Endothelial cell of umbilical vein (primary cell): ENCODE data around the gene GAP43. TPM values are rescaled to one million over a fixed set of nuclear protein-coding genes. Genes with fewer than 3 reads are reported as not detected.

Experiments
- BruUV-seq: library from RNA; stranded (reverse); fragments of 400-500 nt; replicated peaks from 2 replicates; lab custom pipeline; 2021; lab: Mats Ljungman, UMichigan
- CTCF ChIA-PET: fragments of 300-600, 350-600 bp; sonication (Branson Sonifier 250); formaldehyde crosslinking; loops from one replicate; lab custom pipeline; 2021; ENCODE audit warnings: antibody characterized with exemption, inconsistent platforms; lab: Charles Lee
- POLR2A ChIA-PET: fragments of 300-600, 350-600 bp; sonication (Branson Sonifier 250); formaldehyde crosslinking; loops from one replicate; lab custom pipeline; 2021; ENCODE audit warnings: antibody characterized with exemption, inconsistent platforms; lab: Charles Lee
- DNase-seq: peaks from one replicate; pipeline ENCODE4 v3.0.0-alpha.2; 2011; ENCODE audit warnings: low read depth, low spot score
- FAIRE-seq: peaks from 2 replicates; lab custom pipeline; 2011; peaks lifted over from hg19 to GRCh38; lab: Jason Lieb, UNC
- H2AFZ ChIP-seq: 2 replicates; pipeline ENCODE4 v1.6.0; 2012; ENCODE audit warnings: low read depth, low read length, control low read depth, inconsistent platforms
- H3K27ac ChIP-seq: 2 replicates; pipeline ENCODE4 v1.5.1; 2011; ENCODE audit warnings: low read depth, mild to moderate bottlenecking, control low read depth, low read length, moderate library complexity; ENCODE audit not compliant: insufficient read depth
- H3K27me3 ChIP-seq, 2 experiments: 2 replicates each; pipeline versions ENCODE4 v1.6.0 to v1.6.1; 2011; ENCODE audit warnings: low read length in 2 of 2, mixed read lengths in 1 of 2; ENCODE audit not compliant: control insufficient read depth in 2 of 2, insufficient read depth in 2 of 2
- H3K36me3 ChIP-seq, 2 experiments: 2 replicates in 1 of 2; 3 replicates in 1 of 2; pipeline ENCODE4 v1.5.1; 2011; ENCODE audit warnings: low read length in 2 of 2, mild to moderate bottlenecking in 1 of 2, moderate library complexity in 1 of 2; ENCODE audit not compliant: control insufficient read depth in 2 of 2, insufficient read depth in 2 of 2; ENCODE audit errors: extremely low read depth in 1 of 2
- H3K4me1 ChIP-seq: 3 replicates; pipeline ENCODE4 v1.5.1; 2011; ENCODE audit warnings: mild to moderate bottlenecking, low read length; ENCODE audit not compliant: control insufficient read depth, insufficient read depth; ENCODE audit errors: extremely low read depth
- H3K4me2 ChIP-seq: 2 replicates; pipeline ENCODE4 v1.6.1; 2011; ENCODE audit warnings: low read length, control low read depth, mixed read lengths; ENCODE audit not compliant: insufficient read depth
- H3K4me3 ChIP-seq, 3 experiments: fragments of 200-600 bp in 1 of 3; sonication (generic), shearing (Covaris generic) in 1 of 3; replicated peaks in 1 of 3; 2 replicates each; pipeline ENCODE4 v1.5.1; 2011 to 2016; ENCODE audit warnings: control low read depth in 3 of 3, low read length in 3 of 3, mild to moderate bottlenecking in 2 of 3, inconsistent platforms in 1 of 3, low read depth in 1 of 3, moderate library complexity in 1 of 3; ENCODE audit not compliant: insufficient read depth in 1 of 3
- H3K79me2 ChIP-seq: 2 replicates; pipeline ENCODE4 v1.6.0; 2012; ENCODE audit warnings: low read length, inconsistent platforms; ENCODE audit not compliant: control insufficient read depth, insufficient read depth
- H3K9ac ChIP-seq: replicated peaks from 2 replicates; pipeline ENCODE3; 2011; ENCODE audit warnings: low read length, control low read depth; ENCODE audit not compliant: insufficient read depth; ENCODE audit errors: extremely low read depth
- H3K9me1 ChIP-seq: replicated peaks from 3 replicates; pipeline ENCODE4 v1.6.0; 2011; ENCODE audit warnings: mild to moderate bottlenecking, low read length; ENCODE audit not compliant: control insufficient read depth, insufficient read depth; ENCODE audit errors: extremely low read depth
- H3K9me3 ChIP-seq: replicated peaks from 2 replicates; pipeline ENCODE4 v1.5.1; 2012; ENCODE audit warnings: low read length, inconsistent platforms; ENCODE audit not compliant: control insufficient read depth, insufficient read depth
- H4K20me1 ChIP-seq: replicated peaks from 2 replicates; pipeline ENCODE3; 2011; ENCODE audit warnings: mild to moderate bottlenecking, low read length; ENCODE audit not compliant: control insufficient read depth, insufficient read depth; ENCODE audit errors: extremely low read depth
- CTCF ChIP-seq, 2 donors: IDR thresholded peaks; 1 replicate in 1 of 2; 2 replicates in 1 of 2; pipeline ENCODE4 v1.5.1; 2011; ENCODE audit warnings: low read length in 2 of 2, mild to moderate bottlenecking in 2 of 2, moderate library complexity in 2 of 2, control low read depth in 1 of 2, inconsistent platforms in 1 of 2, low read depth in 1 of 2; ENCODE audit not compliant: insufficient read depth in 1 of 2; ENCODE audit errors: extremely low read depth in 1 of 2
- EZH2 ChIP-seq: IDR thresholded peaks from 2 replicates; pipeline ENCODE4 v1.6.1; 2012; ENCODE audit warnings: borderline replicate concordance, low read depth, mild to moderate bottlenecking, moderate library complexity, low read length, inconsistent platforms; ENCODE audit not compliant: severe bottlenecking
- FOS ChIP-seq: IDR thresholded peaks from 2 replicates; pipeline ENCODE4 v1.6.1; 2011; ENCODE audit warnings: mild to moderate bottlenecking, low read length, moderate library complexity, borderline replicate concordance; ENCODE audit not compliant: insufficient read depth
- GATA2 ChIP-seq: IDR thresholded peaks from 2 replicates; pipeline ENCODE4 v1.7.0; 2011; ENCODE audit warnings: low read depth, mild to moderate bottlenecking, moderate library complexity, mixed read lengths, low read length; ENCODE audit not compliant: insufficient read length, insufficient read depth
- JUN ChIP-seq: IDR thresholded peaks from 2 replicates; pipeline ENCODE4 v1.6.1; 2011; ENCODE audit warnings: borderline replicate concordance, low read depth; ENCODE audit not compliant: insufficient read length, insufficient read depth
- MAX ChIP-seq: IDR thresholded peaks from 2 replicates; pipeline ENCODE4 v1.6.1; 2011; ENCODE audit not compliant: insufficient read depth, insufficient read length
- MYC ChIP-seq: IDR thresholded peaks from one replicate; pipeline ENCODE4 v1.6.1; 2011; ENCODE audit warnings: mild to moderate bottlenecking, low read depth, low read length
- POLR2A ChIP-seq: IDR thresholded peaks from 2 replicates; pipeline ENCODE4 v1.6.1; 2012; ENCODE audit warnings: low read depth, mild to moderate bottlenecking, control low read depth, low read length
- POLR2AphosphoS5 ChIP-seq: IDR thresholded peaks from 2 replicates; pipeline ENCODE4 v1.6.1; 2012; ENCODE audit warnings: low read depth, mild to moderate bottlenecking, control low read depth, low read length, moderate library complexity; ENCODE audit not compliant: insufficient read depth
- dilution Hi-C: fragments of 300-500 bp; cut with MboI; formaldehyde crosslinking; loops from one replicate; pipeline ENCODE4 v1.15.0; 2019; ENCODE audit warnings: low sequenced_read_pairs; ENCODE audit not compliant: extremely low pct_ligation_motif_present
- intact Hi-C: fragments of 100-400 bp; cut with micrococcal nuclease; formaldehyde crosslinking; loops from one replicate; pipeline ENCODE4 v1.10.0; 2022
- polyA plus RNA-seq, 4 experiments: library from polyadenylated mRNA; depleted of rRNA in 3 of 4; stranded (reverse) in 3 of 4; unstranded in 1 of 4; fragments of >200 nt; gene quantifications; 2 replicates each; pipeline versions ENCODE4 v1.2.1 to v1.2.3, GENCODE V29; 2011 to 2012; ENCODE audit warnings: missing spikeins in 1 of 4
- total RNA-seq: library from RNA; stranded (reverse); gene quantifications from 2 replicates; pipeline ENCODE4 v1.2.3, GENCODE V29; 2021

The GAP43 gene
- total and polyA plus RNA-seq, 2 donors (not counting 3 experiments of a cell fraction or from before 2014, with no cell fraction given), result 0.06 TPM; not detected in 1

GRCh38 chr3:115681736-115682135, 58.4 kb downstream of the GAP43 start:
- TF ChIP-seq MYC (no peak), JUN (no peak), EZH2 (no peak), MAX (no peak), GATA2 (no peak), CTCF (IDR thresholded peaks at IDR 0.05; ENCODE audit: extremely low read depth in 1 of 2, insufficient read depth in 1 of 2, low read depth in 1 of 2, low read length in 2 of 2) (no peak), POLR2AphosphoS5 (no peak), FOS (no peak), POLR2A (no peak)
- no peaks in the 10 kb centered on the region for H3K79me2 ChIP-seq
- no peak overlapping the region for H3K27ac ChIP-seq
- dilution Hi-C loops (no loop called here), intact Hi-C loops (no loop called here)
- BruUV-seq, result no TSS peak
- no peaks in the 10 kb centered on the region for H3K9me1 ChIP-seq
- H3K4me2 ChIP-seq, result no peak overlapping the region
- DNase-seq, result no peak
- ChIA-PET CTCF (interaction anchor here (1.1 kb wide), 1 partner anchor 9 kb away, joined by 3 read pairs; no protein-coding TSS in a partner anchor), POLR2A (no interaction called here)
- FAIRE-seq, result no peak
- H3K9me3 ChIP-seq, result no peaks in the 10 kb centered on the region
- peaks cover 4 to 8% of the 10 kb centered on the region in 2 experiments for H3K27me3 ChIP-seq
- H3K9ac ChIP-seq, result no peak overlapping the region
- no peaks in the 10 kb centered on the region for H3K4me1 ChIP-seq
- no peaks in the 10 kb centered on the region for H4K20me1 ChIP-seq
- no peak overlapping the region for H3K4me3 ChIP-seq
- no peaks in the 10 kb centered on the region for H3K36me3 ChIP-seq
- no peak overlapping the region for H2AFZ ChIP-seq
